Pancreas (tissue), 10 donors: ENCODE data around the gene MMP15. TPM values are rescaled to one million over a fixed set of nuclear protein-coding genes. Genes with fewer than 3 reads are reported as not detected.

ENCODE experiments used
- ATAC-seq, 4 donors: fragments of 200-7000 bp; cut with Tn5 transposase; one replicate each; pipeline versions ENCODE4 v1.8.0 to v1.9.1; 2020; ENCODE audit warnings: mild to moderate bottlenecking in 4 of 4, moderate library complexity in 4 of 4
- DNase-seq, 6 donors: peaks; one replicate each; pipeline ENCODE4 v3.0.0-alpha.2; 2020
- FAIRE-seq: peaks from 2 replicates; lab custom pipeline; 2012; peaks lifted over from hg19 to GRCh38; lab: Jason Lieb, UNC
- H3K27ac ChIP-seq, 4 donors: fragments of 200-600 bp; sonication (generic); 1 replicate in 3 of 4; 2 replicates in 1 of 4; pipeline versions ENCODE4 v1.5.0 to v1.8.0; 2020
- H3K27me3 ChIP-seq, 4 donors: fragments of 200-600 bp; one replicate each; pipeline ENCODE4 v1.8.0; 2021
- H3K36me3 ChIP-seq, 3 donors: fragments of 200-600 bp; sonication (generic) in 1 of 3; one replicate each; pipeline versions ENCODE4 v1.5.0 to v1.8.0; 2020 to 2021
- H3K4me1 ChIP-seq, 3 donors: fragments of 200-600 bp; one replicate each; pipeline ENCODE4 v1.8.0; 2021
- H3K4me3 ChIP-seq, 4 donors: fragments of 200-600 bp; sonication (generic) in 2 of 4; one replicate each; pipeline versions ENCODE4 v1.5.0 to v1.8.0; 2020 to 2021
- H3K9me3 ChIP-seq, 4 donors: fragments of 200-600 bp; one replicate each; pipeline ENCODE4 v1.8.0; 2021
- WGBS, 2 donors: extraction: QIAGEN DNeasy Blood & Tissue Kit; methylation state at CpG; one replicate each; pipeline ENCODE4 v1.1.7; 2013; 5-methylcytosine and 5-hydroxymethylcytosine counted together
- intact Hi-C, 3 donors: fragments of 100-400 bp; cut with DNase I; formaldehyde crosslinking; loops; one replicate each; pipeline versions ENCODE4 v1.11.1 to v1.14.2; 2022
- polyA plus RNA-seq, 2 donors: library from polyadenylated mRNA; stranded (reverse); fragments of 200-250 nt; gene quantifications; one replicate each; pipeline ENCODE4 v1.2.3, GENCODE V29; 2013
- total RNA-seq, 6 donors: library from RNA; stranded (reverse); fragmentation: NEBNext Ultra II Directional in 4 of 6; extraction: Animal tissue kit (Norgen Biotek cat#: 25700) in 4 of 6; gene quantifications; one replicate each; pipeline versions ENCODE4 v1.2.1 to v1.2.4, GENCODE V29; 2021 to 2023
- TF ChIP-seq, protein P1 (sequence below), 4 donors: fragments of 200-600 bp; sonication (generic) in 3 of 4; IDR thresholded peaks; one replicate each; pipeline versions ENCODE4 v1.5.0 to v1.8.0; 2021; ENCODE audit warnings: antibody characterized with exemption in 4 of 4
- donor health status: healthy with polysubstance abuse.
- donor health status: DM: no; HTN: no; CAD: no; lungs with moderate emphysema.
- donor health status: DM: no; HTN: no; CAD: no.
- donor health status: control.
- donor health status: control.
- donor health status: Bipolar disorder and iron deficiency.
- donor health status: DM: yes; HTN: yes; CAD: no.
- donor health status: DM: no; HTN: no; CAD: no.
- donor health status: DM: no; HTN: no; CAD: no.
- donor health status: DM: yes; HTN: yes; CAD: no.

The MMP15 gene
- total and polyA plus RNA-seq, 8 donors = 11.2 to 30.2 (median 21.0) TPM

DNA sequence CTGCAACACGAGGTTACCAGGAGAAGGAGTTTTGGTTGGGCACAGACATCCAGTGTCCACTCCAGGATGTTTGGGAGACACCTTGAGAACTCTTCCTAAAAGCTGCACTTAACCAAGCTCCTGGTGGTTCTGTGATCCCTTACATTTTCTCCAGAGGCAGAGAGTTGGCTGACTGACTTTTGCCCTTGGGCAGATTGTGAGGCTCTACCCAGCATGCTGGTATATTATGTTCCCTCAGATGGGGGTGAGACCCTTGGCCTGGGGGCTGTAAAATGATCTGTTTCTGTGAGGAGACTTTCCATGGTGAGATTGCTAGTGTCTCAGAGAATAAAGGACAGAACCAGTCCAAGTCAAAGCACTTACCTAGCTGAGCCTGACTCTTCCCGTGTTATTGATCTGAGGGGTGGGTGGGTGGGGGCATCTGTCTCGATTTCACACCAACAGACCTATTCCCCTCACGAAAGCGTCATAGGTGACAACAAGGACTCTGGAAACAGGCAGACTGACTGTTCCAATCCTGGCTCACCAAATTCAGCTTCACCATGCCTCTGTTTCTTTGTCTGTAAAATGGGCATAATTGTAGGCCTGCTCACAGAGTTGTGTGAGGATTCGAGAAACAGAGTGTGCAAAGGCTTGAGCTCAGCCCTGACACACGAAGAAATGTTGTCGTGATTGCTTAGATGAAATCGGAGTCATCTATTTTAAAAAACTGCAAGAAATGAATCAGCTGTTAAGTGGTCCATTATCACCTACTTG lies 12.2 kb upstream of the MMP15 start:
- H3K27me3 ChIP-seq = no peaks in the 10 kb centered on the region
- peaks cover 0 to 16% (median 5%) of the 10 kb centered on the region in 3 donors for H3K36me3 ChIP-seq
- H3K27ac ChIP-seq = no peak overlapping the region
- ATAC-seq (no peak), DNase-seq (no peak), FAIRE-seq (no peak)
- TF ChIP-seq, protein P1, sequence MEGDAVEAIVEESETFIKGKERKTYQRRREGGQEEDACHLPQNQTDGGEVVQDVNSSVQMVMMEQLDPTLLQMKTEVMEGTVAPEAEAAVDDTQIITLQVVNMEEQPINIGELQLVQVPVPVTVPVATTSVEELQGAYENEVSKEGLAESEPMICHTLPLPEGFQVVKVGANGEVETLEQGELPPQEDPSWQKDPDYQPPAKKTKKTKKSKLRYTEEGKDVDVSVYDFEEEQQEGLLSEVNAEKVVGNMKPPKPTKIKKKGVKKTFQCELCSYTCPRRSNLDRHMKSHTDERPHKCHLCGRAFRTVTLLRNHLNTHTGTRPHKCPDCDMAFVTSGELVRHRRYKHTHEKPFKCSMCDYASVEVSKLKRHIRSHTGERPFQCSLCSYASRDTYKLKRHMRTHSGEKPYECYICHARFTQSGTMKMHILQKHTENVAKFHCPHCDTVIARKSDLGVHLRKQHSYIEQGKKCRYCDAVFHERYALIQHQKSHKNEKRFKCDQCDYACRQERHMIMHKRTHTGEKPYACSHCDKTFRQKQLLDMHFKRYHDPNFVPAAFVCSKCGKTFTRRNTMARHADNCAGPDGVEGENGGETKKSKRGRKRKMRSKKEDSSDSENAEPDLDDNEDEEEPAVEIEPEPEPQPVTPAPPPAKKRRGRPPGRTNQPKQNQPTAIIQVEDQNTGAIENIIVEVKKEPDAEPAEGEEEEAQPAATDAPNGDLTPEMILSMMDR (IDR thresholded peaks at IDR 0.05) = no peak
- H3K4me3 ChIP-seq = no peak overlapping the region
- H3K9me3 ChIP-seq = no peaks in the 10 kb centered on the region
- intact Hi-C loops = loop anchor here in 1 of 3 donors (10.0 kb wide), 1 partner anchor 439 kb away; no protein-coding TSS in a partner anchor
- 88 to 90% methylated on average over 9 of the region's 9 CpGs for WGBS, 2 donors
- no peaks in the 10 kb centered on the region for H3K4me1 ChIP-seq

DNA sequence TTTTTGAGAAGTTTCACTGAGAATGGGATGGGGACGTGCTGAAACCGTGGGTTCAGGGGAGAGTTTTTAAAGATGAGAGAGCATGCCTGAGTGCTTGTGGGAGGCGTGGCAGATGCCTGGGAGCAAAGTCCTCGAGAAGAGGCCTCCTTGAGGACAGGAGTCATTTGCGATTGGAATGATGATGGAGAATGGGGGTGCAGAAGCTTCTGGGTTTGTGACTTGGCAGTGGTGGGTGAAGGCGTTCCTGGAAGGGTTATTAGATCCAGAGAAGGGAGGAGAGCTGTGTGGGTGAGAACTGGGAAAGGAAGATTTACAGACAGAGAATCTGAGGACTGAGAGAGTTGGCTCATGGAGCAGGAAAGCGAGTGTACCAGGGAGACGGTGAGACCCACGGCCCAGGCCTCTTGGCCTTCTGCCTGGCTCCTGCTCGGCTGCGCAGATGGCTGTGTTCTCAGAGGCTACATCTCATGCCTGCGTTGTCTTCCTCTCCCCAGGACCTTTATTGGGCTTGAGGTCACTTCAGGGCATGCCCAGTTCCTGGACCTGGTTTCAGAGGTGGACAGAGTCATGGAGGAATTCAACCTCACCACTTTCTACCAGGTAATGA lies 8.6 kb upstream of the MMP15 start:
- Histone ChIP-seq H3K9me3 (no peaks in the 10 kb centered on the region), H3K27ac (no peak overlapping the region), H3K36me3 (peaks cover 0 to 8% (median 4%) of the 10 kb centered on the region in 3 donors), H3K27me3 (no peaks in the 10 kb centered on the region), H3K4me3 (no peak overlapping the region), H3K4me1 (no peaks in the 10 kb centered on the region)
- ATAC-seq = peak; percentile 47 to 84 (median 66)
- peak in 2 of 6 donors; percentile 57 to 61 for DNase-seq
- FAIRE-seq = no peak
- WGBS, 2 donors = 49 to 51% methylated on average over 12 of the region's 12 CpGs
- TF ChIP-seq, protein P1 (IDR thresholded peaks at IDR 0.05) = no peak
- intact Hi-C loops = loop anchor here in 1 of 3 donors (10.0 kb wide), 1 partner anchor 442 kb away; no protein-coding TSS in a partner anchor

DNA sequence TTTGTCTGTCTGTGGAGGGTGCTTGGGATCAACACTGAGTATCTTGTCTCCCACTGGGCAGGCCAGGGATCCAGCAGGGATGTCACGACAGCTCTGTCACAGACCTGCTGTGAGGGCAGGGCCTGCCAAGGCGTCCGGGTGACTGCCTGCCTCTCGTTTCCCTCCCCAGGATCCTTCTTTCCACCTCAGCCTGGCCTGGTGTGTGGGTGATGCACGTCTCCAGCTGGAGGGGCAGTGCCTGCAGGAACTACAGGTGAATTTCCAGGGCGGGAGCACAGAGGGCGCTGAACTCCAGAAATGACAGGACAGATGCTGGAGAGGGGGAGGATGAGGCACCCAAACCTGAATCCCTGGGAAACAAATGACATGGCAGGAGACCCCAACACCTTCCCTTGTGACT lies 6.8 kb upstream of the MMP15 start:
- no peak for ATAC-seq
- WGBS, 2 donors = 83 to 88% methylated on average over 7 of the region's 7 CpGs
- intact Hi-C loops = loop anchor here in 1 of 3 donors (10.0 kb wide), 1 partner anchor 444 kb away; no protein-coding TSS in a partner anchor
- H3K27ac ChIP-seq = no peak overlapping the region
- H3K4me1 ChIP-seq = peaks cover 0 to 12% (median 6%) of the 10 kb centered on the region in 3 donors
- TF ChIP-seq, protein P1 (IDR thresholded peaks at IDR 0.05) = no peak
- no peak for DNase-seq
- H3K36me3 ChIP-seq = peaks cover 0 to 4% (median 0%) of the 10 kb centered on the region in 3 donors
- H3K27me3 ChIP-seq = no peaks in the 10 kb centered on the region
- H3K9me3 ChIP-seq = no peaks in the 10 kb centered on the region
- no peak overlapping the region for H3K4me3 ChIP-seq
- no peak for FAIRE-seq

DNA sequence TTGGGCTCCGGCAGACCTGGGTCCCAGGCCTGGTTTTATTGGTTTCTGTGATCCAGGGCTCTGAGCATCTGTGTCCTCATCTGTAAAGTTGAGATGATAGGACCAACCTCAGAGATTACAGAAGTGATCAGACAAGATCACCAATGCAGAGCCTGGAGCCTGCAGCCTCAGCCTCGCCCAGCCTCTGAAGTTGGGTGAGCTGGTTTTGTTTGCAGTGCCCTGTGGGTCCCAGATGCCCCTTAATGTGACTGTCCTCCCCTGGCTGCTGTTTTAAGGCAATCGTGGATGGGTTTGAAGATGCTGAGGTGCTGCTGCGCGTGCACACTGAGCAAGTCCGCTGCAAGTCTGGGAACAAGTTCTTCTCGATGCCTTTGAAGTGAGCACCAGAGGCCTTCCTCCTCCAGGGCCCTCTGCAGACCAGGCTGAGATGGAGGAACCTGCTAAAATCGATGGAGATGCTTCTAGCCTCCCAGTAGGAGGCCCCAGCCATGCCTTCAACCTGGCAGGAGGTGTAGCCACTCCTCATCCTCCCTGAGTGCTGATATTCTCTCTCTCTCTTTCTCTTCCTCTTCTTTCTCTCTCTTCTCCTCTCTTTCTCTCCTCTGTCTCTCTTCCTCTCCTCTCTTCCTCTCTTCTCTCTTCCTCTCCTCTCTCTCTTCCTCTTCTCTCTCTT lies 5.6 kb upstream of the MMP15 start:
- H3K27me3 ChIP-seq = no peaks in the 10 kb centered on the region
- DNase-seq = no peak
- no peak overlapping the region for H3K4me3 ChIP-seq
- ATAC-seq = no peak
- FAIRE-seq = no peak
- TF ChIP-seq, protein P1 (IDR thresholded peaks at IDR 0.05) = no peak
- 77 to 79% methylated on average over 8 of the region's 8 CpGs for WGBS, 2 donors
- no peak overlapping the region for H3K27ac ChIP-seq
- H3K9me3 ChIP-seq = no peaks in the 10 kb centered on the region
- intact Hi-C loops = loop anchor here (5.0 to 10.0 kb wide), 3 partner anchors 102 to 445 kb away; partner anchors contain the start of gene CFAP20 (in 1 of the 3)
- peaks cover 0 to 12% (median 11%) of the 10 kb centered on the region in 3 donors for H3K4me1 ChIP-seq
- H3K36me3 ChIP-seq = peaks cover 0 to 4% (median 0%) of the 10 kb centered on the region in 3 donors
